ENCODE data around the gene BTN3A1.
"Not testable (repeated sequence)": the region's sequence is repeated elsewhere in the genome, so short reads cannot be mapped to it uniquely, and the experiment has no call there.

BTN3A1 gene

GRCh38 chr6:26447257-26447656 is 45.2 kb downstream of the BTN3A1 start:
- no peak for DNase-seq

DNA sequence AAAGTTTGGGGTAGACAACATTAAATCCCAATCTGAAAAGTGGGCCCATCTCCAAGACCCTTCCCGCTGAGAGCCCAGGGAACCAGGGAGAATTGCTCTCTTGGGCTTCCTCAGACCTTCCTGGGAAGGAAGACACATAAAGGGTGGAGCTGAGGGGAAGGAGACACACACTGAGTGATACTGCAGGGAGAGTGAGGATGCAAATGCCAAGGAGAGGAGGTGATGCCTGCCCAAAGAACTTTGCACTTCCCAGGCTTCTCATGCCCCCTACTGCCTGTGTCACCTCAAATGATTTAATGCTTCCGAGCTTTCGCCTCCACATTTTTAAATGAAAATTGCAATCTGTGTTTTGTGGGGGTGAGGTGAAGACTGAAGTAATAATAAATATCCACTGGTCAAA is 48.2 kb downstream of the BTN3A1 start:
- no peak for DNase-seq

- DNase-seq, result no peak
Observed at GRCh38 chr6:26452631-26453235, 50.7 kb downstream of the BTN3A1 start.

- no peak for DNase-seq
Observed at GRCh38 chr6:26454631-26455030, 52.6 kb downstream of the BTN3A1 start.

GRCh38 chr6:26455357-26455970 is 53.4 kb downstream of the BTN3A1 start:
- DNase-seq, result no peak

DNA sequence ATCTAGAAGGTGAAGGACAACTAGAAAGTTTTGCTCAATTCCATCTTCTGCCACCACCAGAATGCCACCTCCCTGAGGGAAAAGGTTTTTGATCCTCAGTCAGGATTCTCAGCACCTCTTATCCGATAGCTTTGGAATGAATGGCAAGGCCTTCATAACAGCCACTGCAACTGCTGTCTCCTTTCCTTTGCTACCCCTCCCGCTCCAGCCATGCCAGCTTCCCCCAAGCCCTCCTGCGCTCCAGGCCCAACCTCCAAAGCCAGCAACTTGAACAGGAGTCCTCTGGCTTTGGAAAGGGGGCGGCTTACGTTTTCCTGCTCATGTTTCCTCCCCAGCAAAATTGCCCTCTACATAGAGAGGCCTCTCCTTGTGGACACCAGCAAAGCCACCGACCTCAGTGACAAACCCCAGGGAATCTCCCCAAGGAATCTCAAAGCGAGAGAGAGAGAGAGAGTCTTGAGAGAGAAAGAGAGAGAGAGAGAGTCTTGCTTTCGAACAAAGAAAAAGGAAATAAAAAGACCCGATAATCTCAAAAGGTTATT is 55.3 kb downstream of the BTN3A1 start:
- DNase-seq, result no peak

DNA sequence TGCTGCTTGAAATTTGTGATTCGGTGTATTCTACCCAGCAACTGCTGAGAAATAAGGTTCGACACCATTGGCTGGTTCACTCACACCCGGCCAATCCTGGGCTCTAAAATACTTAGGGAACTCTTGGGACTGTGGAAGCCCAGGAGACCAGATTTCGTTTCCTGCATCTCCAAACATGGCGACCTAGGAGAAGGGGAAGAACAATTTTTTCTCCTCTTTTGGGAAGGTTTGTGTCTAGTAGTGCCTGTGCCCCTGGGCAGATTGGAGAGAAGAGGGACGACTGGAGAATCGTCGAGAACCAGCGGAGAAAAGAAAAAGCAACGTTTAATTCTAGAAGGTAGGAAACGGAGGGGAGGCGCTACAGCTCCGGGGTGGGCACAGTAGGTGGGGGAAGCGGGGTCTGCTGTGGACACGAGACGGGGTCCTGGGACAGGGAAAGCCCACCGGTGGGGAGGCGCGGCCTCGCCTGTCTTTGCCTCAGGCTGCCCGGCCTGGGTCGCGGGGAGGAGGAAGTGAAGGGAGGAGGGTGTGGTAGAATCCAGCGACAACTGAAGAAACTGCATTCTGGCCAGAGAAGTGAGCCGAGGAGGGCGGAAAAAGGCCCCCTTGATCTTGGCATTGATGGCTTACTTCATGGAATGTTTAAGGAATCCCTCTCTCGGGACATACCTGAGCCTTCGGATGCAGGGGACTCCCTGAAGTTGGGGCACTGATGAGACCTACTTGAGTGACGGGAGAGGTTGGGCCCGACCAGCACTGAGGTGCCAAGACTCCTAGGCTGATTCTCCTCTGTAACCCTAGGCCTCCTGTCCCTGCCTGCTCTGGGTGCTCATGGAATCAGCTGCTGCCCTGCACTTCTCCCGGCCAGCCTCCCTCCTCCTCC is 56.0 kb downstream of the BTN3A1 start, which contains the start of gene BTN2A1:
TSS of gene BTN2A1 (plus strand) at position 150 of the 883 bp plus-strand sequence. CDS start at position 832, 682 bp downstream.
- DNase-seq, result peak; percentile 93 to 96

DNA sequence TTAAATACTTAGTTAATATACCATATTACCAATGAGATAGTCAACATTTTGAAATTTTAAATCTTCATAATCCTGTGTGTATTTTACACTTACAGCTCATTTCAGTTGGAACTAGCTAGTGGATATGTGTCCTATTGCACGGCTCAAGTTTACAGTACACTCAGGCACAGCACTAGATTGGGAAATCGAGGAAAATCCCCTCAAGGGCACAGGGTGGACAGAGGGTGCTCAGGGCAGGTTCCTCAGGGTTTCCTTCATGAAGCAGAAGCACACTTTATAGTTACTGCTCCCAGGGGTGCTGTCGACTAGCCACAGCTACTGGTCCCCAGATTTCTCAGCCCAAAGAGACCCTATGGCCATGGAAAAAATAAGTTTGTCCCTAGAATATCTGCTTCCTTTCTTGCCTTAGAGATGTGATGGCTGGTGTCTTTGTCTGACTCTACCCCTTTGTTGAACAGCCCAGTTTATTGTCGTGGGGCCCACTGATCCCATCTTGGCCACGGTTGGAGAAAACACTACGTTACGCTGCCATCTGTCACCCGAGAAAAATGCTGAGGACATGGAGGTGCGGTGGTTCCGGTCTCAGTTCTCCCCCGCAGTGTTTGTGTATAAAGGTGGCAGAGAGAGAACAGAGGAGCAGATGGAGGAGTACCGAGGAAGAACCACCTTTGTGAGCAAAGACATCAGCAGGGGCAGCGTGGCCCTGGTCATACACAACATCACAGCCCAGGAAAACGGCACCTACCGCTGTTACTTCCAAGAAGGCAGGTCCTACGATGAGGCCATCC is 57.1 kb downstream of the BTN3A1 start:
- DNase-seq, result no peak

GRCh38 chr6:26461353-26461752 is 59.3 kb downstream of the BTN3A1 start:
- not testable (repeated sequence) for DNase-seq

DNA sequence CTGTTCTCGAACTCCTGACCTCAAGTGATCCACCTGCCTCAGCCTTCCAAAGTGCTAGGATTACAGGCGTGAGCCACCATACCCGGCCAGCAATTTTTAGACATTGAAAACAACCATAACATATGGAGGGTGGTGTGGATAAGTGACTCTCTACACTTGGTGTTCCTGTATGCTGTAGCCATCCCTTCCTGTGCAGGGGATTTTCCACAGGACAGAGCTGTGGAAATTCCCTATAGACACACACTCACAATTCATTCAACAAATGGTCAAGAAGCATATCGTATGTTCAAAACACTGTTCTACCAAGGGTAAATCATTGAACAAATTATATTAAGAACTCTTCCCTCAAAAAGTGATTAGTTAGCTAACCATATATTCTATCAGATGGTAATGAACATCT is 61.9 kb downstream of the BTN3A1 start:
- no peak for DNase-seq

DNA sequence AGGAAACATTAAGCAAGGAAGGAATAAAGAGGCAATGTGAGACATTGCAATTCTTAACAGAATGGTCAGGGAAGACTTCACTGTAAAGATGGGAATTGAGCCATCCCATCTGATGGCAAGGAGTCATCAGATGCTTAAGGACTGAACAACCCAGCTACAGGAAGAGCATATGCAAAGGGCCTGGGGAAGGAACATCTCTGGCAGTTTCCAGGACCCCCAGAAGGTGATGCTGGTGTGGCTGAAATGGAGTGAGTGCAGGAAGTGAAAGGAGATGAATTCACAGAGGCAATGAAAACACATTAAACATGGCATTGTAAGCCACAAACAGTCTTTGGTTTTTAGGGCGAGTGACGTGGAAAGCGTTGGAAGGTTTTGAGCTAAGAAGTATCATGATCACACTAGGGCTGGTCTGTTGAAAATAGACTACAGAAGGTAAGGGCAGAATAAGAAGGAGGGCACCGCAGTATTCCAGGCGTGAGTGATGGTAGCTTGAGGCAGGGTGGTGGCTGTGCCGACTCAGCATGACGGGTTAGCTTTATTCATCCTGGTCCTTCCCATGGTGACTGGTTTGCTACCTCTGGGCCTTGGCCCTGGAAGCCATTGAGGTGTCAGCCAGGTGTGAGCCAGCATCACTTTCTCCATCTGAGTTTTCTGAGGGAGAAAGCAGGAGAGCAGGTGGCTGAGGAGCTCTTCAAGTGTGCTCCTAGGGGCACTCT is 62.5 kb downstream of the BTN3A1 start:
- DNase-seq, result no peak
